Stimulated activated CD4-positive, alpha-beta T cell treated with anti-CD3 and anti-CD28 coated beads, Interleukin-15, amount 100 ng/mL, for 48 hours (primary cell): Measurements from ENCODE around the gene PXT1.

Experiments
- DNase-seq, 2 donors: peaks; one replicate each; pipeline ENCODE4 v3.0.0-alpha.2; 2020; ENCODE audit warnings: low read depth in 2 of 2

PXT1 gene

DNA sequence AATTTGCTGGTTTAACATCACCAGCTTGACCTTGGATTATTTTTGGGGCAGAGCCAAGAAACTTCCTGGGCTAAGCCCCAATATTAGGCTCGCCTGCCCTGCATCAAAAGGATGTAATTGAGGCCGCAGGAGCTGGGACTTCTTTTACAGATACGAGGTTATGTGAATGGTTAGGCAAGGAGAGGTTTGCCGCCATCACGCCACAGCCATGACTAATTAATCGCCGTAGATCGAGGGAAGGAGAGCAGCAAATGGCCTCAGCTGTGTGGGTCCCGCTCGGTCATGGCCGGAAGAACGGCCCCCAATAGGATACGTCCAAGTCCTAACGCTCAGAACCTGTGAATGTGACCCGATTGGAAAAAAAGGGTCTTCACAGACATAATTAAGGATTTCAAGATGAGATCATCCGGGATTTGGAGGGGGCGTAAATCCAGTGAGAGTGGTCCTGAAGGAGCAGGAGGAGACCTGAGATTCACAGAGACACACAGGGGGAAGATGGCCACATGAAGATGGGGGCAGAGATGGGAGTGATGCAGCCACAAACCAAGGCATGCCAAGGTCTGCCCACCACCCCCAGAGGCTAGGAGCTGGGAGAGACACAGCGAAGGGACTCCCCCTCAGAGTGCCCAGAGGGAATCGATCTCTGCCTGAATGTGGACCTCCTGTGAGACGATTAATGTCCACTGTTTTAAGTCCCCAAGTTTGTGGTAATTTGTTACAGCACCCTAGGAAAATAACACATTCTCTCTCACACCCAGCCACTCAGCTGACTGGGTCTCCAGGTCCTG, 96.0 kb downstream of the PXT1 start:
- DNase-seq: no peak

DNA sequence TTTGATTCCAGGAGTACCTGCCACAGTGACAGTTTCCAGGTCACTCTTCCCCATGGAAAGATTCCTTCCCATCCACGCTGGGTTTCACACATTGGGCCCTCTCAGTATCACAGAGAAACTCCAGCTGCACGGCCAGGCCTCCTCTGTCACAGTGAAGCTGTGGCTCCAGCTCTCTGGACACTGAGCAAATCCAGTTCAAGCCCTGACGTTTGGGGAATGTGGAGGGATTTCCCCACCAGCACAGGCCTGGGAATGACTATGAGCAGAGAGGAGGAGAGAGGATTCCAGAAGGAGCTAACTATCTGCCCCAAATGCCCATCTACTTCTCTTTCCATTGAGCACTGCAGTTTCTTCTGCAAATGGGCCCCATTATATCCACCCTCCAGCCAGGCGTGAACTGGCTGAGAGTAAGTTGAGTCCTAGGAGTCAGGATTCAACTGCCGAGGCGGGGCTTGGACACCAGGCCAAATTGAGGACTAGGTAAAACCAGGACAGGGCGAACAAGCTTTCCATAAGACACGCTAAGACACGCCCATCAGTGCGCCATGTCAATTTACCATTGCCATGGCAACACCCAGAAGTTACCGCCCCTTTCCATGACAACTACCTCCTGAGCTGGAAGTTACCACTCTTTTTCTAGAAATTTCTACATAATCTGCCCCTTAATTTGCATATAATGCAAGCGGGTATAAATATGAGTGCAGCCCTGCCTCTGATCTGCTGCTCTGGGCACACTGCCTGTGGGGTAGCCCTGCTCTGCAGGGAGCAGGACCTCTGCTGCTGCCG, 96.8 kb downstream of the PXT1 start:
- no peak for DNase-seq

DNA sequence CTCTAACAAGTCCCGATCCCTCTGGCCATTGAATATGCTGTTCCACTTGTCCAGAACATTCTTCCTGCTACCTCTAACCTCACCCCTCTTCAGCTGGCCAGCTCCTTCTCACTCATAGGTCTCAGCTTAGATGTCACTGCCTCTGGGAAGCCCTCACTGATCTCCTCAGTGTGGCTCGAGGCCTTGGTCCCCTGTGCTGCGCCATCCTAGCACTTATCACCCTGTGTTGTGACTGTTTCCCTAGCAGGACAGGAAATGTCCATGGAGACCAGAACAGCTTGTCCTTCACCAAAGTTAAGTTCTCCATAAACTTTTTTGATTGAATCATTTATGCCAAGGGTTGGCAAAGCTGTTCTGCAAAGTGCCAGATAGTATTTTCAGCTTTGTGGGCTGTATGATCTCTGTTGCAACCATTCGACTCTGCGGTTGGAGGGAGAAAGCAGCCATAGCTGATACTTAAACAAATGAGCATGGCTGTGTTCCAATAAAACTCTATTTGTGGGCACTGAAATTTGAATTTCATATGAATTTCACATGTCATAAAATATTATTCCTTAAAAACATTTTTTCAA, 99.5 kb downstream of the PXT1 start:
- DNase-seq: no peak

DNA sequence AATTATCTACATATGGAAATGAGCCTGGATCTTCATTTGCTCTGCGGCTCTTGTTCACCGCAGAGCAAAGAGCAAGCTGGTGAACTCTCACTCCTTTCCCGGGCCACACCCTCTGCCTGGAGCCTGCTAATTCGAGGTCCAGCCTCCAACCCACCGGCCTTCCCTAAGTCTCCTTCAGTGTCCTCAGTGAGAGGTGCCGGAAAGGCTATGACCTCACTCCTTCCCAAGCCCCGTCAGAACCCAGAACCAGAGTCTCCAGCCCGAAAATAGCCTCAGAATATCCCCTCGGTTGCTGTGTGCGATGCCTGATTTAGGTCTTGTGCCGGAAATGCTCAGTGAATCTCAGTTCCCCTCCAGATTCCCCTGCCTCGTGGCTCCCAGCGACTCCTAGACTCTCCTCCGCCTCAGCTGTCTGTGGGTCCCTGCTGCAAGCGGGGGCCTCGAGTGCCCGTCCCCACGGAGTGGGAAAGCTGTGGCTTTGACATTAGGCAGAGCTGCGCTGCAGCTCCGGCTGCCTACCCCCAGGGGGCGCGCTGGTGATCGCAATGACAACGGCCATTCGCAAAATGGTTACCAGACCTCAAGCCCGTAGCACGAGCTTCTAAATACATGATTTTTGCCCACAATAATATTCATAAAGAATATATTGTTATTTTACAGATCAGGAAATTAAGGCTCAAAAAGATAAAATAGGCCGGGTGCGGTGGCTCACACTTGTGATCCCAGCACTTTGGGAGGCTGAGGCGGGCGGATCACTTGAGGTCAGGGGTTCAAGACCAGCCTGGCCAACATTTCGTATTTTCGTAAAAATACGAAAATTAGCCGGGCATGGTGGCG, 101.8 kb downstream of the PXT1 start:
- peak; percentile 48 to 74 for DNase-seq
